Activated CD4-positive, alpha-beta T cell treated with anti-CD3 and anti-CD28 coated beads, Interleukin-2, amount 50 U/mL, for 24 hours (primary cell): Measurements from ENCODE around the gene DVL1.
A peak's percentile ranks its signal among the peaks of the same experiment; 100 is the strongest.

ENCODE experiments used
- DNase-seq, 2 donors: peaks; one replicate each; pipeline ENCODE4 v3.0.0-alpha.2; 2020; ENCODE audit warnings: low read depth in 1 of 2, low spot score in 1 of 2

Gene DVL1

GRCh38 chr1:1312450-1313314 lies 36.5 kb downstream of the DVL1 start:
- DNase-seq, result no peak

GRCh38 chr1:1311107-1312104 lies 37.8 kb downstream of the DVL1 start:
- no peak for DNase-seq

DNA sequence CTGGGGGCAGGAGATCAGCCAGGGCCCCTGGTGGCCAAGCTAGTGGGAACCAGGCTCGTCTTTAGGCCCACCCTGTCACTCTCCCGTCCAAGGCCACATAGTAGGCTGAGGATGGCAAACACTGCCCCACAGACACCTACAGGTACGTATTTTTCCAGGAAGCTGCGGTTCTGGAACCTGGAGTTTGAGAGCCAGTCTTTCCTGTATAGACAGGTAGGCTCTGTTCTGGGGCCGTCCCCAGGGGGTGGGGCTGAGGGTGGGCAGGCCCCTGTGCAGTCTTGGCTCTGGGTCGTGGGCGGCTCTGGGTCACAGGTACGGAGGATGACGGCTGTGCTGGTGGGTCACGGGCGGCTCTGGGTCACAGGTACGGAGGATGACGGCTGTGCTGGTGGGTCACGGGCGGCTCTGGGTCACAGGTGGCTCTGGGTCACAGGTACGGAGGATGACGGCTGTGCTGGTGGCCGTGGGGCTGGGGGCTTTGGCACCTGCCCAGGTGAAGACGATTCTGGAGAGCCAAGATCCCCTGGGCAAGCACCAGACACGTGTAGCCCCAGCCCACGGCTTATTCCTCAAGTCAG lies 38.7 kb downstream of the DVL1 start:
- DNase-seq, result no peak

- DNase-seq, result no peak
These were observed 39.2 kb downstream of the DVL1 start for GRCh38 chr1:1310109-1310385.

- peak in 1 of 2 donors; percentile 13 for DNase-seq
These were observed 39.7 kb downstream of the DVL1 start for GRCh38 chr1:1309251-1310108.

DNA sequence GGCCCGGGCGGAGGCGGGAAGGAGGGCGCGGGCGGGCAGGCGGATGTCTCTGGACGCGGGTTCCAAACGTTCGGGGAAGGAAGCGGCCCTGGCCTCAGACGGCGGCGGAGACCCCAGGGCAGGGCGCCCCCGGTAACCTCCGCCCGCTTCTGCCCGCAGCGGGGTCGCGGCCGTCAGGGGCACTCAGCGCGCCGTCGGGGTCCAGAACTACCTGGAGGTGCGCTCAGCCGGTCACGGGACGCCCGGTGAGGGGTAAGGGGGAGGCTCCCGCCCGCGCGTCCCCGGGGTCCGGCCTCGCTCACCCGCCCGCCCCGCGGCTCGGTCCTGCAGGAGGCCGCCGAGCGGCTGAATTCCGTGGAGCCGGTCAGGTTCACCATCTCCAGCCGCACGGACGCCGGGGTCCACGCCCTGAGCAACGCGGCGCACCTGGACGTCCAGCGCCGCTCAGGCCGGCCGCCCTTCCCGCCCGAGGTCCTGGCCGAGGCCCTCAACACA lies 40.4 kb downstream of the DVL1 start:
- DNase-seq, result no peak

DNA sequence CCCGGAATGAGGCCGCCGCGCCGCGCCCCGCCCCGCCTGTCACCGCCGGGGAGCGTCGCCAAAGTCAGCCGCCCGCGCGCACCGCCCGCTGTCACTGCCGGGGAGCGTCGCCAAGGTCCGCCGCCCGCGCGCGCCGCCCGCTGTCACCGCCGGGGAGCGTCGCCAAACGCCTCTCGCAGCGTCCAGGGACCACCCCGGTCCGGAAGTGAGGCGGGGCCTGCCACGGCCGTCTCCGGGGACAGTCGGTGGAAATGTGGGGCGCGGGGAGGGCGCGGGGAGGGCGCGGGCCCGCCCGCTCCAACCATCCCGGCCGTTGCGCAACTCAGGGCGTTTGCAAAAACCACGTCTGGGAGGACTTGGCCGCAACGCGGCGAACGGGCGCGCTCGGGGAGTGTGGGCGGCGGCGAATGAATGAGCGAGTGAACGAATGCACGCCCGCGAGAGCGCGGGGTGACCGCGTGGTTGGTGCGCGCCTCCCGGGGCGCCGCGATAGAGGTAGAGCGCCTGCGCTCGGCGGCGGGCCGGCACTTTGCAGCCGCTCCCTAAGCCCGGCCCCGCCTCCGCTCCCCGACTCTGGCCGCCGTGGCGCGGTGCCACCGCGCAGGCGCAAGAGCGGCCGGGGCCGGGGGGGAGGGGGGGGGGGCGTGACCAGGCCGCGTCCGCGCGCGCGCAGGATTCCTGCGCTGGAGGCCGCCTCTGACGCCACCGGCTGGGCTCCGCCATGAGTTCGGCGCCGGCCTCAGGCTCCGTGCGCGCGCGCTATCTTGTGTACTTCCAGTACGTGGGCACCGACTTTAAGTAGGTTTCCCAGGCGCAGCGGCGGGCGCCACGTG lies 41.1 kb downstream of the DVL1 start, which contains the start of the genes ACAP3 and PUSL1:
Gene ACAP3, minus strand, starts transcription at position 8 of the 833 bp plus-strand sequence. CDS start 115 bp downstream, outside the sequence.
Gene PUSL1, plus strand, starts transcription at position 675 of the 833 bp plus-strand sequence. Its CDS starts 47 bp downstream, at position 722.
- DNase-seq, result peak; percentile 77 to 79

GRCh38 chr1:1307261-1307922 lies 41.8 kb downstream of the DVL1 start:
- DNase-seq, result no peak

DNA sequence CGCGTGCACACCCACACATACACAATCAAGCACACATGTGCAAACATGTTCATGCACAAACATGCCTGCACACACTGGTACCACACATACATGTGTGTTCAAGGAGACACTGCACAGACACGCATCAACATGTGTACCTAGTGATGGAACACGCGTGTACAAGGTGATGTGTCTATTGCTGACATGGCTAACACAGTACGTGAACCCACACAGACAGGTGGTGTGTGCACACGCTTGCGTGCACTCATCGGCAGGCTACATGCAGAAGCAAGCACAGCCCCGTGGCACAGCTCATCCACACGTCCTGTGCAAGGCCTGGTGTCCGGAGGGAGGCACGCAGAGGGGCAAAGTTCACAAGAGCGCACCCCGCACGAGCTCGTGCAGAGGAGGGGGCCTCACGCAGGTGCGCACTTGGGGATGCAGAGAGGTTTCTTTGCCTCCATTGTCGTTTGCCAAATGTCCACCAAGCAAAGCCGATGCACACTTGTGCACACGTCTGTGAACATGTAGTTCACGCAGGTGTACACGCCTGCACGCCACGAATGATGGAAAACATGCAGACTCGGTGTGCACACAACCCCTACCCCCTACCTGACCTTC lies 42.5 kb downstream of the DVL1 start:
- DNase-seq, result no peak

DNA sequence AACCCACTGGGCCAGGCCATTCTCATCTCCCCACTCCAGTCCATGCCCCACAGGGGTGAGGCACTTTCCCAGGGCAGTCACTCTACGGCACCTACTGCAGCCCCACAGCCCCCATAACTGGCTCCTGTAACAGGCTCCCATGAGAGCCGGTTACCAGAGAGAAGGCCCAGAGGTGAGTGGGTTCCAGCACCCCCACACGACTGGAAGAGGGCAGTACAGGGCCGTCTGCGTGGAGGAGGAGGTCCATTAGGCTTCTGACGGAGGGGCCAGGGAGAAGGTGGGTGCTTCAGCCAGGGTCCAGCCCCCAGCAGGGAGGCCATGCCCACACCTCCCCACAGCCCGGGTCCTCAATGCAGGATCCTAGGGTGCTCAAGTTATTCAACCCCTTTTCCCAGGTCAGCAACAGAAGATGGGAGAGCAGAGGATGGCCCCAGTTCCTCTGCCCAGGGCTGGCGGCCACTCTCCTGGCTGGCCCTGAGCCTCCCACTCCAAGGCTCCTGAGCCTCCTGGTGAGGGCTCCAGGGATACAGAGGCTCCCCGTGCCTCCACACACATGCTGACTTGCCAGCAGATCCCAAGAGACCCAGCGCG lies 43.1 kb downstream of the DVL1 start:
- DNase-seq, result no peak

- DNase-seq, result peak; percentile 32 to 44
These were observed 43.7 kb downstream of the DVL1 start for GRCh38 chr1:1305300-1306069.

DNA sequence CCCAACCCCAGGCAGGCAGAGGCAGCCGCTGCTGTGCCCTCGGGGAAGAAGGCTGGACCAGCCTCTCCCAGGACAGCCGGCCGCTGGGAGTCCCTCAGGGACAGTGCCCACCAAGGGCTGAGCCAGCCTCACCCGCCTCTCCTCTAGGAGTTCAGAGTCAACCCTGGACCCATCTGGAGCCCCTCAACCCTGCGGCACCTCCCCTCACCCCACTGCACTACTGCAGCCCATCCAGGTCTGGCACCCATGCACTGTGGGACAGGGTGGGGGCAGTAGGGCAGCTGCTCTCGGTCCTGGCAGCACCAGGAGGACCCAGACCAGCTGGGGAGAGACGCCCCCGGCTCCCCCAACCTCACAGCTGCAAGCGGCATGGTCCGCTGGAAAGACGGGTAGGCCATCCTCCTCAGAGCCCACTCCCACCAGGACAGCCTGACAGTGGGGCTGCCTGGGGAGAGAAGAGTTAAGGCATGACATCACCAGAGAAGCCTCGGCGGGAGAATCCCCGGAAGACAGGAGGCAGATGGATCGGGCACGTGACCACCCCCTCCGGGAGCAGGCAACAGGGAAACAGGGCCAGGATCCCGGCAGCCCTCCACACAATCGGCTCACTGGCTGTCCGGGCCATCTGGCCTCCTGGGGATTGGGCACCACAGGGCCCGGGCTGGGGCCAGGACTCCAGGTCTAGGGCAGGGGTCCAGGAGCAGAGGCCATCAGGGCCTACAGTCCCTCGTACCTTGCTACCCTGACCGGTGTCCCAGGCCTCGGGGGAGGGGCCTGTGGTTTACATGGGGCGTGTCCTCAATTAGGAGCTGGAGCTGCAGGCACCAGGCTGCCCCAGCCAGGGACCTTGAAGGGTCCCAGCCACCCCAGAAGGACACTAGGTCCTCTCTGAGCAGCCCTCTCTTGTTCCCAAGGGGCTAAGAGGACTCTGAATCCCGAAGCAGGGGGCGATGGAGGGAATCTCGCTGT lies 44.6 kb downstream of the DVL1 start:
- DNase-seq, result no peak

GRCh38 chr1:1303736-1304135 lies 45.5 kb downstream of the DVL1 start:
- no peak for DNase-seq

- no peak for DNase-seq
These were observed 46.2 kb downstream of the DVL1 start for GRCh38 chr1:1302951-1303509.

- DNase-seq, result no peak
These were observed 47.2 kb downstream of the DVL1 start for GRCh38 chr1:1302006-1302430.

GRCh38 chr1:1300352-1300739 lies 48.9 kb downstream of the DVL1 start:
- DNase-seq, result no peak
